Measurements from ENCODE around the gene SLC7A10. TPM values are rescaled to one million over a fixed set of nuclear protein-coding genes. Genes with fewer than 3 reads are reported as not detected.

The SLC7A10 gene
- total RNA-seq, 1 donor from 2014 or later: not detected

GRCh38 chr19:33255781-33256180 lies 30.1 kb upstream of the SLC7A10 start:
- no peak for DNase-seq (ENCODE audit: low read depth in 2 of 2)

- no peak for DNase-seq (ENCODE audit: low read depth in 2 of 2)
Measured at GRCh38 chr19:33254245-33254824, 28.7 kb upstream of the SLC7A10 start.

GRCh38 chr19:33252971-33253370 lies 27.3 kb upstream of the SLC7A10 start:
- no peak for DNase-seq (ENCODE audit: low read depth in 2 of 2)

- DNase-seq (ENCODE audit: low read depth in 2 of 2): no peak
Measured at GRCh38 chr19:33252418-33252962, 26.8 kb upstream of the SLC7A10 start.

- DNase-seq (ENCODE audit: low read depth in 2 of 2): no peak
Measured at GRCh38 chr19:33251526-33252090, 26.0 kb upstream of the SLC7A10 start.

GRCh38 chr19:33251076-33251475 lies 25.4 kb upstream of the SLC7A10 start:
- no peak for DNase-seq (ENCODE audit: low read depth in 2 of 2)

- DNase-seq (ENCODE audit: low read depth in 2 of 2): no peak
Measured at GRCh38 chr19:33250500-33250899, 24.9 kb upstream of the SLC7A10 start.

- DNase-seq (ENCODE audit: low read depth in 2 of 2): no peak
Measured at GRCh38 chr19:33249740-33250366, 24.2 kb upstream of the SLC7A10 start.

GRCh38 chr19:33248954-33249613 lies 23.4 kb upstream of the SLC7A10 start:
- no peak for DNase-seq (ENCODE audit: low read depth in 2 of 2)

- DNase-seq (ENCODE audit: low read depth in 2 of 2): no peak
Measured at GRCh38 chr19:33248553-33248953, 22.9 kb upstream of the SLC7A10 start.

- no peak for DNase-seq (ENCODE audit: low read depth in 2 of 2)
Measured at GRCh38 chr19:33248104-33248503, 22.5 kb upstream of the SLC7A10 start.

- DNase-seq (ENCODE audit: low read depth in 2 of 2): no peak
Measured at GRCh38 chr19:33247441-33247819, 21.8 kb upstream of the SLC7A10 start.

GRCh38 chr19:33246709-33247440 lies 21.2 kb upstream of the SLC7A10 start:
- DNase-seq (ENCODE audit: low read depth in 2 of 2): no peak

GRCh38 chr19:33245948-33246708 lies 20.5 kb upstream of the SLC7A10 start:
- no peak for DNase-seq (ENCODE audit: low read depth in 2 of 2)

GRCh38 chr19:33242911-33243310 lies 17.3 kb upstream of the SLC7A10 start:
- DNase-seq (ENCODE audit: low read depth in 2 of 2): no peak

- no peak for DNase-seq (ENCODE audit: low read depth in 2 of 2)
Measured at GRCh38 chr19:33242131-33242530, 16.5 kb upstream of the SLC7A10 start.

- DNase-seq (ENCODE audit: low read depth in 2 of 2): peak; percentile 10 to 40
Measured at GRCh38 chr19:33241530-33242101, 16.0 kb upstream of the SLC7A10 start.

- DNase-seq (ENCODE audit: low read depth in 2 of 2): no peak
Measured at GRCh38 chr19:33241091-33241529, 15.5 kb upstream of the SLC7A10 start.

GRCh38 chr19:33240181-33240771 lies 14.6 kb upstream of the SLC7A10 start:
- no peak for DNase-seq (ENCODE audit: low read depth in 2 of 2)

Data from lung microvascular endothelial cell (primary cell).